ENCODE data around the gene ENOX1.

- TF ChIP-seq EZH2phosphoT487 (IDR thresholded peaks at IDR 0.05; ENCODE audit: low read depth) (no peak), CTCF (IDR thresholded peaks at IDR 0.05; ENCODE audit: low read depth, low read length) (no peak)
Observed at GRCh38 chr13:43242040-43242439, 544.7 kb downstream of the ENOX1 start.
